ENCODE results near the gene DDX6. TPM values are rescaled to one million over a fixed set of nuclear protein-coding genes. Genes with fewer than 3 reads are reported as not detected.
"Not testable (repeated sequence)": the region's sequence is repeated elsewhere in the genome, so short reads cannot be mapped to it uniquely, and the experiment has no call there.

DDX6 gene
- total RNA-seq (ENCODE audit: insufficient read depth, low replicate concordance) = 126 TPM

GRCh38 chr11:118791111-118791960 is at the start of gene DDX6:
Gene DDX6 (minus strand): TSS chr11:118791164. CDS start chr11:118786251, 4,913 bp downstream.
- peak; percentile 87 for DNase-seq (ENCODE audit: low spot score)

GRCh38 chr11:118838905-118839553 is 48.1 kb upstream of the DDX6 start:
- no peak for DNase-seq (ENCODE audit: low spot score)

GRCh38 chr11:118837868-118838267 is 46.9 kb upstream of the DDX6 start:
- DNase-seq (ENCODE audit: low spot score) = no peak

GRCh38 chr11:118834427-118835028 is 43.6 kb upstream of the DDX6 start:
- DNase-seq (ENCODE audit: low spot score) = no peak

GRCh38 chr11:118827118-118827517 is 36.2 kb upstream of the DDX6 start:
- DNase-seq (ENCODE audit: low spot score) = no peak

GRCh38 chr11:118822936-118823510 is 32.1 kb upstream of the DDX6 start:
- DNase-seq (ENCODE audit: low spot score) = not testable (repeated sequence)

- DNase-seq (ENCODE audit: low spot score) = peak; percentile 89
These were observed 29.7 kb upstream of the DDX6 start for GRCh38 chr11:118820412-118821357.

GRCh38 chr11:118820025-118820379 is 29.0 kb upstream of the DDX6 start:
- DNase-seq (ENCODE audit: low spot score) = not testable (repeated sequence)

- no peak for DNase-seq (ENCODE audit: low spot score)
These were observed 28.5 kb upstream of the DDX6 start for GRCh38 chr11:118819334-118820024.

GRCh38 chr11:118818130-118818529 is 27.2 kb upstream of the DDX6 start:
- DNase-seq (ENCODE audit: low spot score) = no peak

GRCh38 chr11:118813551-118813950 is 22.6 kb upstream of the DDX6 start:
- no peak for DNase-seq (ENCODE audit: low spot score)

- no peak for DNase-seq (ENCODE audit: low spot score)
These were observed 21.5 kb upstream of the DDX6 start for GRCh38 chr11:118812485-118812884.

- DNase-seq (ENCODE audit: low spot score) = no peak
These were observed 17.1 kb upstream of the DDX6 start for GRCh38 chr11:118807800-118808778.

- DNase-seq (ENCODE audit: low spot score) = no peak
These were observed 15.4 kb upstream of the DDX6 start for GRCh38 chr11:118806400-118806799.

- no peak for DNase-seq (ENCODE audit: low spot score)
These were observed 13.1 kb upstream of the DDX6 start for GRCh38 chr11:118804094-118804493.

GRCh38 chr11:118799372-118799771 is 8.4 kb upstream of the DDX6 start:
- no peak for DNase-seq (ENCODE audit: low spot score)

GRCh38 chr11:118797510-118797909 is 6.5 kb upstream of the DDX6 start:
- no peak for DNase-seq (ENCODE audit: low spot score)

- DNase-seq (ENCODE audit: low spot score) = peak; percentile 98
These were observed 1.7 kb upstream of the DDX6 start for GRCh38 chr11:118792570-118793124.

Data from umbilical cord (tissue), 2 donors.